H1 (cell line): ENCODE data around the gene FCHSD1.

ENCODE experiments used
- CBX5 ChIP-seq: fragments of 300-800, 300-1000 bp; sonication (generic); IDR thresholded peaks from 2 replicates; pipeline ENCODE4 v1.7.1; 2016; ENCODE audit warnings: antibody characterized with exemption, low read length, low read depth
- CHD1 ChIP-seq: IDR thresholded peaks from 2 replicates; pipeline ENCODE4 v1.6.1; 2012; ENCODE audit warnings: low read depth, low read length, improper control_type of control experiment
- CTCF ChIP-seq, 3 experiments: IDR thresholded peaks; 1 replicate in 2 of 3; 2 replicates in 1 of 3; pipeline versions ENCODE4 v1.5.1 to v1.6.1; 2011; ENCODE audit warnings: low read length in 3 of 3, mild to moderate bottlenecking in 3 of 3, inconsistent platforms in 2 of 3, low read depth in 1 of 3, moderate library complexity in 1 of 3; ENCODE audit not compliant: insufficient read depth in 1 of 3; ENCODE audit errors: control extremely low read depth in 1 of 3
- PHF8 ChIP-seq: fragments of 200-600 bp; sonication (generic); conservative IDR thresholded peaks from 2 replicates; pipeline ENCODE4 v1.7.1; 2012; ENCODE audit warnings: low read depth, mild to moderate bottlenecking, inconsistent platforms, low read length, moderate library complexity
- POLR2A ChIP-seq, 2 experiments: IDR thresholded peaks; 1 replicate in 1 of 2; 2 replicates in 1 of 2; pipeline ENCODE4 v1.6.1; 2011; ENCODE audit warnings: low read depth in 2 of 2, low read length in 2 of 2, mild to moderate bottlenecking in 2 of 2; ENCODE audit errors: control extremely low read depth in 1 of 2
- POLR2AphosphoS5 ChIP-seq: IDR thresholded peaks from 2 replicates; pipeline ENCODE4 v1.6.1; 2011; ENCODE audit warnings: low read depth, low read length
- RFX5 ChIP-seq: IDR thresholded peaks from 2 replicates; pipeline ENCODE4 v1.6.1; 2011; ENCODE audit warnings: low read depth, low read length, improper control_type of control experiment, borderline replicate concordance
- SP4 ChIP-seq: IDR thresholded peaks from 2 replicates; pipeline ENCODE4 v1.6.1; 2012; ENCODE audit warnings: low read length, inconsistent platforms
- SRF ChIP-seq: IDR thresholded peaks from 2 replicates; pipeline ENCODE4 v1.6.1; 2011; ENCODE audit warnings: mild to moderate bottlenecking, low read depth, low read length, moderate library complexity
- SUZ12 ChIP-seq: fragments of 200-600 bp; sonication (generic); IDR thresholded peaks from 2 replicates; pipeline ENCODE4 v1.6.1; 2012; ENCODE audit warnings: mild to moderate bottlenecking, inconsistent platforms, low read length, moderate library complexity, mixed read lengths
- TAF1 ChIP-seq: IDR thresholded peaks from 2 replicates; pipeline ENCODE4 v1.6.1; 2011; ENCODE audit warnings: mild to moderate bottlenecking, low read depth, low read length

- TF ChIP-seq POLR2A (IDR thresholded peaks at IDR 0.05; ENCODE audit: control extremely low read depth in 1 of 2, low read depth in 2 of 2, low read length in 2 of 2) (no peak), SUZ12 (no peak), CTCF (IDR thresholded peaks at IDR 0.05; ENCODE audit: control extremely low read depth in 1 of 3, insufficient read depth in 1 of 3, low read depth in 1 of 3, low read length in 3 of 3) (no peak), SRF (no peak), CBX5 (no peak), CHD1 (no peak), PHF8 (no peak), RFX5 (no peak), TAF1 (no peak), SP4 (no peak), POLR2AphosphoS5 (no peak)
Measured at GRCh38 chr5:141615991-141616720, 35.1 kb downstream of the FCHSD1 start.
